Measurements from ENCODE around the gene FNDC3A.

FNDC3A gene

DNA sequence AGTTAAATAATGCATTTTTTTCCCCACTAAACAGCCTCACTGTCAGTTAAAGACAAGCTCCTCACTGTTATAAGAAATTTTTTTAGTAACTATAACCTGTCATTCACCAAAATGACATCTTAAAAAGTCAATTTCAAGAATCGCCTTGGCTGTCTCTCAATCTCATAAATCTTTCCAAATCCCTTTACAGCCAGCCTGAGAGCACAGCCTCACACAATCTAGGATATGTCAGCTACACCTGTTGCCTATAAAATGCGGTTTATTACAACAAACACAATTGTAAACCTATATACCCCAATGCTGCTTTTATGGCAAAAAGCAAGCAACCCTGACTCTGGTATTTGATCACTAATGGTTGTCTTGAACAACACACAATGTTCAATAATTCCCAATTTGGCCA lies 29.5 kb upstream of the FNDC3A start:
- TF ChIP-seq NFIC (IDR thresholded peaks at IDR 0.05): no peak
- TF ChIP-seq, protein P1, sequence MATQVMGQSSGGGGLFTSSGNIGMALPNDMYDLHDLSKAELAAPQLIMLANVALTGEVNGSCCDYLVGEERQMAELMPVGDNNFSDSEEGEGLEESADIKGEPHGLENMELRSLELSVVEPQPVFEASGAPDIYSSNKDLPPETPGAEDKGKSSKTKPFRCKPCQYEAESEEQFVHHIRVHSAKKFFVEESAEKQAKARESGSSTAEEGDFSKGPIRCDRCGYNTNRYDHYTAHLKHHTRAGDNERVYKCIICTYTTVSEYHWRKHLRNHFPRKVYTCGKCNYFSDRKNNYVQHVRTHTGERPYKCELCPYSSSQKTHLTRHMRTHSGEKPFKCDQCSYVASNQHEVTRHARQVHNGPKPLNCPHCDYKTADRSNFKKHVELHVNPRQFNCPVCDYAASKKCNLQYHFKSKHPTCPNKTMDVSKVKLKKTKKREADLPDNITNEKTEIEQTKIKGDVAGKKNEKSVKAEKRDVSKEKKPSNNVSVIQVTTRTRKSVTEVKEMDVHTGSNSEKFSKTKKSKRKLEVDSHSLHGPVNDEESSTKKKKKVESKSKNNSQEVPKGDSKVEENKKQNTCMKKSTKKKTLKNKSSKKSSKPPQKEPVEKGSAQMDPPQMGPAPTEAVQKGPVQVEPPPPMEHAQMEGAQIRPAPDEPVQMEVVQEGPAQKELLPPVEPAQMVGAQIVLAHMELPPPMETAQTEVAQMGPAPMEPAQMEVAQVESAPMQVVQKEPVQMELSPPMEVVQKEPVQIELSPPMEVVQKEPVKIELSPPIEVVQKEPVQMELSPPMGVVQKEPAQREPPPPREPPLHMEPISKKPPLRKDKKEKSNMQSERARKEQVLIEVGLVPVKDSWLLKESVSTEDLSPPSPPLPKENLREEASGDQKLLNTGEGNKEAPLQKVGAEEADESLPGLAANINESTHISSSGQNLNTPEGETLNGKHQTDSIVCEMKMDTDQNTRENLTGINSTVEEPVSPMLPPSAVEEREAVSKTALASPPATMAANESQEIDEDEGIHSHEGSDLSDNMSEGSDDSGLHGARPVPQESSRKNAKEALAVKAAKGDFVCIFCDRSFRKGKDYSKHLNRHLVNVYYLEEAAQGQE (IDR thresholded peaks at IDR 0.05; ENCODE audit: low read depth): no peak
- TF ChIP-seq CEBPB (IDR thresholded peaks at IDR 0.05): no peak
- no peak for TF ChIP-seq CREB1 (IDR thresholded peaks at IDR 0.05; ENCODE audit: low read depth)
- TF ChIP-seq TEAD4 (IDR thresholded peaks at IDR 0.05): no peak
- no peak for TF ChIP-seq RAD21 (IDR thresholded peaks at IDR 0.05; ENCODE audit: low read depth)
- no peak for TF ChIP-seq ZBTB7A (IDR thresholded peaks at IDR 0.05; ENCODE audit: low read depth)
- TF ChIP-seq YY1 (IDR thresholded peaks at IDR 0.05; ENCODE audit: low read depth): no peak
- no peak for TF ChIP-seq TCF12 (IDR thresholded peaks at IDR 0.05; ENCODE audit: low read depth)
- TF ChIP-seq FOXM1 (IDR thresholded peaks at IDR 0.05; ENCODE audit: borderline replicate concordance, low read depth): no peak
- TF ChIP-seq TAF1 (IDR thresholded peaks at IDR 0.05; ENCODE audit: low read depth): no peak
- TF ChIP-seq, protein P2, sequence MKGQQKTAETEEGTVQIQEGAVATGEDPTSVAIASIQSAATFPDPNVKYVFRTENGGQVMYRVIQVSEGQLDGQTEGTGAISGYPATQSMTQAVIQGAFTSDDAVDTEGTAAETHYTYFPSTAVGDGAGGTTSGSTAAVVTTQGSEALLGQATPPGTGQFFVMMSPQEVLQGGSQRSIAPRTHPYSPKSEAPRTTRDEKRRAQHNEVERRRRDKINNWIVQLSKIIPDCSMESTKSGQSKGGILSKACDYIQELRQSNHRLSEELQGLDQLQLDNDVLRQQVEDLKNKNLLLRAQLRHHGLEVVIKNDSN (IDR thresholded peaks at IDR 0.05): no peak
- TF ChIP-seq EGR1 (IDR thresholded peaks at IDR 0.05): no peak
- TF ChIP-seq EP300 (IDR thresholded peaks at IDR 0.05; ENCODE audit: borderline replicate concordance): no peak
- TF ChIP-seq, protein P3, sequence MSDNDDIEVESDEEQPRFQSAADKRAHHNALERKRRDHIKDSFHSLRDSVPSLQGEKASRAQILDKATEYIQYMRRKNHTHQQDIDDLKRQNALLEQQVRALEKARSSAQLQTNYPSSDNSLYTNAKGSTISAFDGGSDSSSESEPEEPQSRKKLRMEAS (IDR thresholded peaks at IDR 0.05): no peak

DNA sequence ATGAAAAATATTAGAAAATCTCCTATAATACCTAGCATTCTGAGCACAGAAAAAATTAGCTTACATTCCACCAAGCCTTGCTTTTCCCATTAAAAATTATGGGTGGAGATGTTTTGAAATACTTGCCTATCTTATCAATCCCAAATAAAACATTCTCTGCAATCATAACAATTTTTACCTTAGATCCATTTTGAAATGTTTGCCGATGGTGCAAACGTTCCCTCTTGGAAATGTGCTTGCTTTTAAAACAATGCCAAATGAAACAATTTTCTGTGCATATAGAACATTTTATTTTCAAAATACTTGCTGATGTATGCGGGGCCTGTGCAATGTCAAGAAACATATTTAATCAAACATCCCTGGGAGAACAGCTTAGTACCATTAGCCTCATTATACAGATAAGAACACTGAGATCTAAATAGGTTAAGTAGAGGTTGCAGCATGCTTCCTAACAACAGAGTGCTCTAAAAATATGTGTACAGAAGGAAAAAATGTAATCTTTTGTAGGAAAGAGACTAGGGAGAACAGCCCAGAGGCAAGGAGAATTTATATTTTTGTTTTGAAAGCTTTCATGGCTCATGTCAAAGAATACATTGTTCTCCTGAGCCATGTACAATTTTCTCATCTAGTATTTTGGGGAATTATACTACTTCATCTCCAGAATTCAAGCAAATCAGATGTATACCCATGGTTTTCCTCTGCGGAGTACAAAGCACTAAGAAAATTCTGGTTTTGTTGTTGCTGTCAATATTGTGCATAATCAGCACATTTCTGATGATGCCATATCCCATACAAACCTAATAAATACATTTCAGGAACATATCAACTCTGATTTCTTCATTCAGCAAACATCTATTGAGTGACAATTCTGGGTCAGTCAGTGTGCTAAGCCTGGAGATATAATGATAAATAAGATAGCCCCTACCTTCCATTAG lies 25.9 kb upstream of the FNDC3A start:
- no peak for TF ChIP-seq TCF12 (IDR thresholded peaks at IDR 0.05; ENCODE audit: low read depth)
- no peak for TF ChIP-seq FOXM1 (IDR thresholded peaks at IDR 0.05; ENCODE audit: borderline replicate concordance, low read depth)
- no peak for TF ChIP-seq NFIC (IDR thresholded peaks at IDR 0.05)
- no peak for TF ChIP-seq TEAD4 (IDR thresholded peaks at IDR 0.05)
- TF ChIP-seq, protein P2 (IDR thresholded peaks at IDR 0.05): no peak
- no peak for TF ChIP-seq ZBTB7A (IDR thresholded peaks at IDR 0.05; ENCODE audit: low read depth)
- no peak for TF ChIP-seq YY1 (IDR thresholded peaks at IDR 0.05; ENCODE audit: low read depth)
- TF ChIP-seq, protein P1 (IDR thresholded peaks at IDR 0.05; ENCODE audit: low read depth): no peak
- TF ChIP-seq TAF1 (IDR thresholded peaks at IDR 0.05; ENCODE audit: low read depth): no peak
- TF ChIP-seq CREB1 (IDR thresholded peaks at IDR 0.05; ENCODE audit: low read depth): no peak
- TF ChIP-seq CEBPB (IDR thresholded peaks at IDR 0.05): no peak
- no peak for TF ChIP-seq EP300 (IDR thresholded peaks at IDR 0.05; ENCODE audit: borderline replicate concordance)
- TF ChIP-seq, protein P3 (IDR thresholded peaks at IDR 0.05): no peak
- TF ChIP-seq EGR1 (IDR thresholded peaks at IDR 0.05): no peak
- TF ChIP-seq RAD21 (IDR thresholded peaks at IDR 0.05; ENCODE audit: low read depth): no peak

DNA sequence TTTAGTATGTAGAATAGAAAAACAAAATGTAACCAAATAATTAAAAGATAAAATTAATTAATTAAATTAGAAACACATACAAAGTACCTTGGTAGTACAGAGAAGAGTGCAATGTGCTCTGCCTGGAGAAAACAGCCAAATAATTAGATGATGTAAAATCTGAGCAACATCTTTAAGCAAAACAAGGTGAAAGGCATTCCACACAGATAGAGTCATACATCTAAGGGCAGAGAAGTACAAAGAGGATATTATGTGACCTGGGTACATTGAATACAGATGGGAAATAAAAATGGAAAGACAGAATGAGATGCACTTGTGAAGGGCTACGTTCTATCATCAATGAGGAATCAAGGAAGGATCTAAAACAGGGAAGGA lies 25.2 kb upstream of the FNDC3A start:
- no peak for TF ChIP-seq FOXM1 (IDR thresholded peaks at IDR 0.05; ENCODE audit: borderline replicate concordance, low read depth)
- no peak for TF ChIP-seq TEAD4 (IDR thresholded peaks at IDR 0.05)
- TF ChIP-seq NFIC (IDR thresholded peaks at IDR 0.05): no peak
- TF ChIP-seq, protein P2 (IDR thresholded peaks at IDR 0.05): no peak
- TF ChIP-seq, protein P3 (IDR thresholded peaks at IDR 0.05): no peak
- no peak for TF ChIP-seq YY1 (IDR thresholded peaks at IDR 0.05; ENCODE audit: low read depth)
- no peak for TF ChIP-seq RAD21 (IDR thresholded peaks at IDR 0.05; ENCODE audit: low read depth)
- TF ChIP-seq TCF12 (IDR thresholded peaks at IDR 0.05; ENCODE audit: low read depth): no peak
- TF ChIP-seq EP300 (IDR thresholded peaks at IDR 0.05; ENCODE audit: borderline replicate concordance): no peak
- TF ChIP-seq ZBTB7A (IDR thresholded peaks at IDR 0.05; ENCODE audit: low read depth): no peak

DNA sequence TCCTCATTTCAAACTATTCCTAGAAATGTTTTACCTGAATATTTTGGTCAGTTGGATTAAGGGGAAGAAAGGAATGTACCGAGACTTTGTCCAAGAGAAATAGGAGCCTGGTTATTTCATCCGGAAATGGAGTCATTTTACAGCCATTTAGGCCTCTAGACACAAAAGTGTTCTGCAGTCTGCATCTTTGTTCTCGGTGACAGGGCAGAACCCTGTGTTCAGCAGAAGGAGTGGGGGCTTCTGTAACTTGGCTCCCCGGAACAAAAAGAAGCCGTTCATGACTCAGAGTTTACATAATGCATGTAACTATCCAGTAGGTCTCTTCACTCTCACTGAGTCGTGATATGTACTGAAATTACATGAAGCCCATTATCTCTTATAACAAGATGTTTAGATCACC lies 21.6 kb upstream of the FNDC3A start:
- TF ChIP-seq RAD21 (IDR thresholded peaks at IDR 0.05; ENCODE audit: low read depth) (no peak), FOXM1 (IDR thresholded peaks at IDR 0.05; ENCODE audit: borderline replicate concordance, low read depth) (0 out of 2 replicates have a peak, but pooled peaks have one; percentile 13)

DNA sequence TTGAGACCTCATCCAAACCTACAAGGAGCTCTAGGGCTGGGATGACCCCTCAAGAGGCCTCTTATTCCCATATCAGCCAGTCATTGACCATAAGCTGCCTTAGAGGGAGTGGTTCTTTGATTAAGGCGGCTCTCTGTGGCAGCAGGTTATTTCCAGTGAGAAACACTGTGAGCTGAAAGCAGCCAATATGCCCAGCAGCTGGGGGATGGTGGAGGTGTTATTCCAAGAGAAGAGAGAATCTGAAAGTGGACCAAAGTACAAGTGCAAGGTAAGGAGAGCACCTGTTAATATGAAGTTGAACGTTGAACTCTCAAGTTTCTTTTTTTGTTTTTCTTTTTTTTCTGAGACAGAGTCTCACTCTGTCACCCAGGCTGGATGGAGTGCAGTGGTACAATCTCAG lies 20.2 kb upstream of the FNDC3A start:
- TF ChIP-seq TEAD4 (IDR thresholded peaks at IDR 0.05) (no peak), RAD21 (IDR thresholded peaks at IDR 0.05; ENCODE audit: low read depth) (no peak), FOXM1 (IDR thresholded peaks at IDR 0.05; ENCODE audit: borderline replicate concordance, low read depth) (no peak), TAF1 (IDR thresholded peaks at IDR 0.05; ENCODE audit: low read depth) (no peak), CEBPB (IDR thresholded peaks at IDR 0.05) (no peak), TCF12 (IDR thresholded peaks at IDR 0.05; ENCODE audit: low read depth) (no peak), EGR1 (IDR thresholded peaks at IDR 0.05) (no peak), ZBTB7A (IDR thresholded peaks at IDR 0.05; ENCODE audit: low read depth) (no peak), NFIC (IDR thresholded peaks at IDR 0.05) (no peak)
- TF ChIP-seq, protein P3 (IDR thresholded peaks at IDR 0.05): no peak
- TF ChIP-seq, protein P1 (IDR thresholded peaks at IDR 0.05; ENCODE audit: low read depth): no peak
